ENCODE measurements around the gene TFDP1.

Gene TFDP1

GRCh38 chr13:113598081-113598410 is 13.5 kb downstream of the TFDP1 start:
- Histone ChIP-seq H2BK12ac (ENCODE audit: low read length) (no peak overlapping the region), H3K79me2 (ENCODE audit: control insufficient read depth, insufficient read depth, low read length, poor library complexity) (peaks cover 18% of the 10 kb centered on the region), H3K79me1 (ENCODE audit: low read length) (no peaks in the 10 kb centered on the region), H3K4me1 (ENCODE audit: control insufficient read depth in 1 of 2, insufficient read depth in 2 of 2, low read length in 2 of 2) (no peaks in the 10 kb centered on the region), H3K4ac (ENCODE audit: low read depth, low read length) (no peak overlapping the region), H2AK5ac (ENCODE audit: low read length) (no peak overlapping the region), H3K18ac (ENCODE audit: low read length) (no peak overlapping the region), H2BK5ac (ENCODE audit: low read depth, low read length, poor library complexity) (no peak overlapping the region), H2AFZ (ENCODE audit: insufficient read depth, low read length, poor library complexity) (no peak overlapping the region), H3K23ac (ENCODE audit: low read length) (no peak overlapping the region), H2BK120ac (ENCODE audit: insufficient read depth, low read length, poor library complexity) (no peak overlapping the region), H3K27me3 (ENCODE audit: insufficient read depth, low read length) (no peaks in the 10 kb centered on the region), H3K36me3 (ENCODE audit: control insufficient read depth in 1 of 2, insufficient read depth in 2 of 2, low read length in 2 of 2) (peaks cover 49% of the 10 kb centered on the region in 2 experiments), H3K9me3 (ENCODE audit: insufficient read depth, low read depth, low read length) (peaks cover 8% of the 10 kb centered on the region), H4K8ac (ENCODE audit: low read depth, low read length) (no peak overlapping the region), H3K27ac (ENCODE audit: low read depth, low read length) (no peak overlapping the region), H4K91ac (ENCODE audit: low read depth, low read length) (no peak overlapping the region), H3K4me2 (ENCODE audit: low read length) (no peak overlapping the region), H3K9ac (ENCODE audit: low read length) (no peak overlapping the region), H3K14ac (ENCODE audit: low read length) (no peak overlapping the region), H3K4me3 (ENCODE audit: low read depth, low read length) (no peak overlapping the region), H4K12ac (ENCODE audit: low read depth, low read length) (no peak overlapping the region)
- no CpG with 5 or more reads among the region's 5 CpGs for WGBS (ENCODE audit: extremely low coverage, insufficient coverage, insufficient read length)
- DNase-seq = no peak

GRCh38 chr13:113598481-113598880 is 13.9 kb downstream of the TFDP1 start:
- H3K4ac ChIP-seq (ENCODE audit: low read depth, low read length) = no peak overlapping the region
- H3K23ac ChIP-seq (ENCODE audit: low read length) = no peak overlapping the region
- H4K91ac ChIP-seq (ENCODE audit: low read depth, low read length) = no peak overlapping the region
- no peaks in the 10 kb centered on the region for H3K79me1 ChIP-seq (ENCODE audit: low read length)
- no peak overlapping the region for H2AK5ac ChIP-seq (ENCODE audit: low read length)
- H3K9me3 ChIP-seq (ENCODE audit: insufficient read depth, low read depth, low read length) = peaks cover 8% of the 10 kb centered on the region
- no peak overlapping the region for H2BK120ac ChIP-seq (ENCODE audit: insufficient read depth, low read length, poor library complexity)
- no peaks in the 10 kb centered on the region for H3K4me1 ChIP-seq (ENCODE audit: control insufficient read depth in 1 of 2, insufficient read depth in 2 of 2, low read length in 2 of 2)
- H4K8ac ChIP-seq (ENCODE audit: low read depth, low read length) = no peak overlapping the region
- peaks cover 20% of the 10 kb centered on the region for H3K79me2 ChIP-seq (ENCODE audit: control insufficient read depth, insufficient read depth, low read length, poor library complexity)
- H3K4me3 ChIP-seq (ENCODE audit: low read depth, low read length) = no peak overlapping the region
- no peak overlapping the region for H3K27ac ChIP-seq (ENCODE audit: low read depth, low read length)
- no peak overlapping the region for H3K18ac ChIP-seq (ENCODE audit: low read length)
- no peak for DNase-seq
- H3K36me3 ChIP-seq (ENCODE audit: control insufficient read depth in 1 of 2, insufficient read depth in 2 of 2, low read length in 2 of 2) = peaks cover 48 to 49% of the 10 kb centered on the region in 2 experiments
- no peak overlapping the region for H2BK12ac ChIP-seq (ENCODE audit: low read length)
- no CpG with 5 or more reads among the region's 13 CpGs for WGBS (ENCODE audit: extremely low coverage, insufficient coverage, insufficient read length)
- H2AFZ ChIP-seq (ENCODE audit: insufficient read depth, low read length, poor library complexity) = no peak overlapping the region
- H3K4me2 ChIP-seq (ENCODE audit: low read length) = no peak overlapping the region
- no peak overlapping the region for H2BK5ac ChIP-seq (ENCODE audit: low read depth, low read length, poor library complexity)
- no peak overlapping the region for H3K9ac ChIP-seq (ENCODE audit: low read length)
- no peaks in the 10 kb centered on the region for H3K27me3 ChIP-seq (ENCODE audit: insufficient read depth, low read length)
- H4K12ac ChIP-seq (ENCODE audit: low read depth, low read length) = no peak overlapping the region
- no peak overlapping the region for H3K14ac ChIP-seq (ENCODE audit: low read length)

GRCh38 chr13:113599391-113599790 is 14.8 kb downstream of the TFDP1 start:
- Histone ChIP-seq H3K9ac (ENCODE audit: low read length) (no peak overlapping the region), H3K79me2 (ENCODE audit: control insufficient read depth, insufficient read depth, low read length, poor library complexity) (peaks cover 21% of the 10 kb centered on the region), H3K18ac (ENCODE audit: low read length) (no peak overlapping the region), H3K4me3 (ENCODE audit: low read depth, low read length) (no peak overlapping the region), H3K4me2 (ENCODE audit: low read length) (no peak overlapping the region), H3K4ac (ENCODE audit: low read depth, low read length) (peak overlapping the region; percentile 39), H3K27ac (ENCODE audit: low read depth, low read length) (no peak overlapping the region), H4K8ac (ENCODE audit: low read depth, low read length) (no peak overlapping the region), H3K27me3 (ENCODE audit: insufficient read depth, low read length) (no peaks in the 10 kb centered on the region), H3K79me1 (ENCODE audit: low read length) (no peaks in the 10 kb centered on the region), H4K12ac (ENCODE audit: low read depth, low read length) (no peak overlapping the region), H2BK5ac (ENCODE audit: low read depth, low read length, poor library complexity) (no peak overlapping the region), H2AK5ac (ENCODE audit: low read length) (no peak overlapping the region), H3K23ac (ENCODE audit: low read length) (no peak overlapping the region), H3K4me1 (ENCODE audit: control insufficient read depth in 1 of 2, insufficient read depth in 2 of 2, low read length in 2 of 2) (no peaks in the 10 kb centered on the region), H2AFZ (ENCODE audit: insufficient read depth, low read length, poor library complexity) (no peak overlapping the region), H4K91ac (ENCODE audit: low read depth, low read length) (no peak overlapping the region), H2BK12ac (ENCODE audit: low read length) (no peak overlapping the region), H3K9me3 (ENCODE audit: insufficient read depth, low read depth, low read length) (peaks cover 8% of the 10 kb centered on the region), H2BK120ac (ENCODE audit: insufficient read depth, low read length, poor library complexity) (no peak overlapping the region), H3K36me3 (ENCODE audit: control insufficient read depth in 1 of 2, insufficient read depth in 2 of 2, low read length in 2 of 2) (peaks cover 47 to 49% of the 10 kb centered on the region in 2 experiments), H3K14ac (ENCODE audit: low read length) (no peak overlapping the region)
- no CpG with 5 or more reads among the region's 12 CpGs for WGBS (ENCODE audit: extremely low coverage, insufficient coverage, insufficient read length)
- no peak for DNase-seq

DNA sequence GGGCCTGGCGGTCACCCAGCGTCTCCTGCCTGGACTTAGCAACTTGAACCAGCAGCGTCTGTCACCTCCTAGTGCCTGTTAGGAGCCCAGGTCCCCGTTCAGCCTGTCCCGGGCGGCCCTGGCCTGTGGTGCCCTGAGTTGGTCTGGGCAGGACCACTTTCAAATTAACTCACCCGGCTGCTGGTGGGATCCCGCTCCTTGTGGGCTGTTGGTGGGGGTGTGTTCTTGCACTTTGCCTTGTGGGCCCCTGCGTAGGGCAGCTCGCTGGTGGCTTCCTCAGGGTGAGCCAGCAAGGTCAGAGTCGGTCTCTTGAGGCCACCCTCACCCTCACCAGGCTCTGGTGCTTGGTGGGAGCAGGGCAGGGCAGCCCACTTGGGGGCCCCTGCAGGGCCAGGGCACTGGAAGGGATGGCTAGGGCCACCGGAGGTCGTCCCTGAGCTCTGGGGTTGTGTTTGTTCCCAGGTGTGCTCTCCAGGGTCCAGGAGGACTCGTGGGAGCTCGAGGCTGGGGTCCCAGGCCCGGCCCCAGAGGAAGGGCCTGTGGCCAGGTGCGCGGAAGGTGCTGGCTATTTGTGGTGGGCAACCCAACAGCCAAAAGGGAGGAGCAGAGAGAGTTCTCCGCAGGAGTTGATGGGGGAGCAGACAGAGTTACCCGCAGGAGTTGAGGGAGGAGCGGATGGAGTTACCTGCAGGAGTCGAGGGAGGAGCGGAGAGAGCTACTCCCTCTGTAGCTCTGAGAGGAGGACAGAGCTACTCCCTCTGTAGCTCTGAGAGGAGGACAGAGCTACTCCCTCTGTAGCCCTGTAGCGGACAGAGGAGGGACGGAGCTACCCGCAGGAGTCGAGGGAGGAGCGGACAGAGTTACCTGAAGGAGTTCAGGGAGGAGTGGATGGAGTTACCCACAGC is 16.9 kb downstream of the TFDP1 start:
- Histone ChIP-seq H4K91ac (ENCODE audit: low read depth, low read length) (no peak overlapping the region), H4K12ac (ENCODE audit: low read depth, low read length) (peak overlapping the region; percentile 46), H3K4me2 (ENCODE audit: low read length) (no peak overlapping the region), H4K8ac (ENCODE audit: low read depth, low read length) (no peak overlapping the region), H2AFZ (ENCODE audit: insufficient read depth, low read length, poor library complexity) (no peak overlapping the region), H3K27ac (ENCODE audit: low read depth, low read length) (no peak overlapping the region), H3K4me1 (ENCODE audit: control insufficient read depth in 1 of 2, insufficient read depth in 2 of 2, low read length in 2 of 2) (no peaks in the 10 kb centered on the region), H3K79me2 (ENCODE audit: control insufficient read depth, insufficient read depth, low read length, poor library complexity) (peaks cover 19% of the 10 kb centered on the region), H2BK120ac (ENCODE audit: insufficient read depth, low read length, poor library complexity) (no peak overlapping the region), H3K36me3 (ENCODE audit: control insufficient read depth in 1 of 2, insufficient read depth in 2 of 2, low read length in 2 of 2) (peaks cover 53 to 56% of the 10 kb centered on the region in 2 experiments), H2BK12ac (ENCODE audit: low read length) (no peak overlapping the region), H3K18ac (ENCODE audit: low read length) (peak overlapping the region; percentile 14), H2BK5ac (ENCODE audit: low read depth, low read length, poor library complexity) (no peak overlapping the region), H3K4me3 (ENCODE audit: low read depth, low read length) (no peak overlapping the region), H3K79me1 (ENCODE audit: low read length) (no peaks in the 10 kb centered on the region), H3K27me3 (ENCODE audit: insufficient read depth, low read length) (no peaks in the 10 kb centered on the region), H3K14ac (ENCODE audit: low read length) (no peak overlapping the region), H3K4ac (ENCODE audit: low read depth, low read length) (peak overlapping the region; percentile 32), H3K23ac (ENCODE audit: low read length) (no peak overlapping the region), H2AK5ac (ENCODE audit: low read length) (no peak overlapping the region), H3K9me3 (ENCODE audit: insufficient read depth, low read depth, low read length) (peaks cover 7% of the 10 kb centered on the region), H3K9ac (ENCODE audit: low read length) (no peak overlapping the region)
- no peak for DNase-seq
- no CpG with 5 or more reads among the region's 28 CpGs for WGBS (ENCODE audit: extremely low coverage, insufficient coverage, insufficient read length)

All from trophoblast cell (in vitro differentiated cells and primary cell).